WTC11 (cell line): Measurements from ENCODE around the gene C10orf71.

Source experiments
- CTCF ChIP-seq: fragments of 200-600 bp; IDR thresholded peaks from 2 replicates; pipeline ENCODE4 v1.8.0; 2022; ENCODE audit warnings: antibody characterized with exemption
- HMGXB4 ChIP-seq: sonication (generic); formaldehyde crosslinking; IDR thresholded peaks from 2 replicates; pipeline ENCODE4 v1.8.1; 2023; ENCODE audit warnings: mild to moderate bottlenecking, moderate library complexity, missing genetic modification reagents
- IRF1 ChIP-seq: sonication (generic); formaldehyde crosslinking; IDR thresholded peaks from 2 replicates; pipeline ENCODE4 v1.8.0; 2023; ENCODE audit warnings: missing genetic modification reagents
- NR2C2 ChIP-seq: sonication (generic); formaldehyde crosslinking; IDR thresholded peaks from 2 replicates; pipeline ENCODE4 v1.8.0; 2022; ENCODE audit warnings: mild to moderate bottlenecking, missing genetic modification reagents
- TCF7 ChIP-seq: sonication (generic); formaldehyde crosslinking; IDR thresholded peaks from 2 replicates; pipeline ENCODE4 v1.8.0; 2022; ENCODE audit warnings: mild to moderate bottlenecking, low read depth, missing genetic modification reagents, moderate library complexity
- TF ChIP-seq, protein P1 (sequence below): fragments of 250-450 bp; sonication (Bioruptor Pico); IDR thresholded peaks from 2 replicates; pipeline ENCODE4 v1.9.0; 2021; ENCODE audit warnings: mild to moderate bottlenecking, borderline replicate concordance

DNA sequence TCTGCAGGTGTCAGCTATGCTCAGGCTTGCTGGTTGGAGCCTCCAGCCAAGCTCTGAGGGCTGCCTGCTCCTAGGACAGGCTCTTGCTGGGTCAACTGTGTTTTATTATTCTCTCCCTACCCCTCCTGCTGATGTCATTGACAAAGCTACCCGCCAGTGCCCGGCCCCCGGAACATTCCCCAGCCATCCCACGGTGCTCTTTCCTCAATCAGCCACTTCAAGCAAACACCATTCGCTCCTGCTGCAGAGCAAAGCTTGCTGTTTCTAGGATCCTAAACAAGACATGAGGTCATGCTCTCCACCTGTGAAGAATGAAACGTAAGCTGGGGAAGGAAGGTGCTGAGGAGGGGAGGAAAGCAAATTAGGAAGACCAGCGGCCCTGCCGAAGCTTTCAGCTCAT, 2.1 kb upstream of the C10orf71 start:
- no peak for TF ChIP-seq CTCF
- TF ChIP-seq NR2C2 (CRISPR knock-in tag), result no peak
- no peak for TF ChIP-seq TCF7 (CRISPR knock-in tag)
- TF ChIP-seq IRF1 (CRISPR knock-in tag), result no peak
- no peak for TF ChIP-seq HMGXB4 (CRISPR knock-in tag)
- TF ChIP-seq, protein P1, sequence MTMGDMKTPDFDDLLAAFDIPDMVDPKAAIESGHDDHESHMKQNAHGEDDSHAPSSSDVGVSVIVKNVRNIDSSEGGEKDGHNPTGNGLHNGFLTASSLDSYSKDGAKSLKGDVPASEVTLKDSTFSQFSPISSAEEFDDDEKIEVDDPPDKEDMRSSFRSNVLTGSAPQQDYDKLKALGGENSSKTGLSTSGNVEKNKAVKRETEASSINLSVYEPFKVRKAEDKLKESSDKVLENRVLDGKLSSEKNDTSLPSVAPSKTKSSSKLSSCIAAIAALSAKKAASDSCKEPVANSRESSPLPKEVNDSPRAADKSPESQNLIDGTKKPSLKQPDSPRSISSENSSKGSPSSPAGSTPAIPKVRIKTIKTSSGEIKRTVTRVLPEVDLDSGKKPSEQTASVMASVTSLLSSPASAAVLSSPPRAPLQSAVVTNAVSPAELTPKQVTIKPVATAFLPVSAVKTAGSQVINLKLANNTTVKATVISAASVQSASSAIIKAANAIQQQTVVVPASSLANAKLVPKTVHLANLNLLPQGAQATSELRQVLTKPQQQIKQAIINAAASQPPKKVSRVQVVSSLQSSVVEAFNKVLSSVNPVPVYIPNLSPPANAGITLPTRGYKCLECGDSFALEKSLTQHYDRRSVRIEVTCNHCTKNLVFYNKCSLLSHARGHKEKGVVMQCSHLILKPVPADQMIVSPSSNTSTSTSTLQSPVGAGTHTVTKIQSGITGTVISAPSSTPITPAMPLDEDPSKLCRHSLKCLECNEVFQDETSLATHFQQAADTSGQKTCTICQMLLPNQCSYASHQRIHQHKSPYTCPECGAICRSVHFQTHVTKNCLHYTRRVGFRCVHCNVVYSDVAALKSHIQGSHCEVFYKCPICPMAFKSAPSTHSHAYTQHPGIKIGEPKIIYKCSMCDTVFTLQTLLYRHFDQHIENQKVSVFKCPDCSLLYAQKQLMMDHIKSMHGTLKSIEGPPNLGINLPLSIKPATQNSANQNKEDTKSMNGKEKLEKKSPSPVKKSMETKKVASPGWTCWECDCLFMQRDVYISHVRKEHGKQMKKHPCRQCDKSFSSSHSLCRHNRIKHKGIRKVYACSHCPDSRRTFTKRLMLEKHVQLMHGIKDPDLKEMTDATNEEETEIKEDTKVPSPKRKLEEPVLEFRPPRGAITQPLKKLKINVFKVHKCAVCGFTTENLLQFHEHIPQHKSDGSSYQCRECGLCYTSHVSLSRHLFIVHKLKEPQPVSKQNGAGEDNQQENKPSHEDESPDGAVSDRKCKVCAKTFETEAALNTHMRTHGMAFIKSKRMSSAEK (CRISPR knock-in tag), result no peak
